ENCODE data around the gene NMRK2.
A peak's percentile ranks its signal among the peaks of the same experiment; 100 is the strongest.

NMRK2 gene

DNA sequence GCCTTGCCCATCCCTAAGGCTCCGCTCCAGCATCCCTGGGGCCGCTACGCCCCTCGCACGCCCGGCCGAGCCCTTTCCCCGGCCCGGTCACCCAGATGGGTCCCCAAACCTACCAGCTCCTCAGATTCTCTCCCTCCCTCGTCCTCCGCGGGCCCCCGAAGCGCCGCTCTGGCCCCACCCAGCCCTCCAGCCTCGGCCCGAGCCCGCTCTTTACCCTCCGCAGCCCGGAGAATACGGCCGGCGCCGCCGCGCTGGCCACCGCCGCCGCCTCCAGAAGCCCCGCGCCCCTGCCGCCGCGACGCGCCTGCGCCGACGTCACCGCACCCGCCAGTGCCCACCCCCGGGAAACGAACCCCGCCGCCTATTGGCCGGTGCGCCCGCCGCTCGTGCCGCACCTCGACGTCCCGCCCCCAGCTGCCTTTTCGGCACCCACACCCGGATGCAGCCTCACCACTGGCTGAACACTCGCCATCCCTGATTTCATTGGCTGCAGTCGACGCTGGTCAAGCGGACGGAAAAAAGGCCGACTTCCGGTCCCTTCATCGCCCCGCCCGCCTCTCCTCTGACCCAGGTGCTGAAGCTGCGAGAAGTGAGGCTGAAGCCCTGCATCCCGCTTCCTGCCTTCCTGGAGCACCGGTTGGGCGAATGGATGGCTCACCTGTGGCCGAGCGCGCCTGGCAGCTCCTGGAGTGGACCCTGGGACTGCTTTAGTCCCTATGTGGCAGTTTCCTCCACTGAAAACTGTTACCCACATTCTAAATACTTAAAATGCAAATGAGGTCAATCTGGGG lies 38.1 kb downstream of the NMRK2 start, which contains the start of gene DAPK3:
Gene DAPK3, minus strand, starts transcription at position 292 of the 791 bp plus-strand sequence. CDS start 1,364 bp downstream, outside the sequence.
- TF ChIP-seq CTCF (conservative IDR thresholded peaks at IDR 0.05) = no peak
- H3K27ac ChIP-seq = peak within 1 kb of the TSS; percentile 65

GRCh38 chr19:3975144-3975543 lies 42.3 kb downstream of the NMRK2 start:
- no peak for TF ChIP-seq CTCF (conservative IDR thresholded peaks at IDR 0.05)
- H3K27ac ChIP-seq = no peak overlapping the region

DNA sequence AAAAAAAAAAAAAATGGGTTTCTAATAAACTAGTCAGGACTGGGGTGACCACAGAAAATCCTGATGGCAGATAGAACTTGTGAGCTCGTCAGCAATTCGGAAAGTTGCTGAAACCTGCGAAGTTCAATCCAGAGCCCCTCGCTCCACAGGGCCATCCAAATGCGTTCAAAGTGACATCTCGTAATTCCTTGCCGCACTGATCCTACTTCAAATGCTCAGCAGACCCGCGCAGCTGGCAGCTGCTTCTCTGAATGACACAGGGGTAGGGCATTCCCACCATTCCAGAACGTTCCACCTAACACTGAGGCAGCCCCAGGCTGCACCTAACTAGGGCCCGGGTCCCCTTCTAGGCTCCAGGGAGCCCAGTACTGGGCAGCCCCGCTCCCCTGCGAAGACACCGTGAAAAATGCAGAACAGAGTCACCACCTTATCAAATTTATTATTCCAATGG lies 42.8 kb downstream of the NMRK2 start:
- no peak overlapping the region for H3K27ac ChIP-seq
- no peak for TF ChIP-seq CTCF (conservative IDR thresholded peaks at IDR 0.05)

DNA sequence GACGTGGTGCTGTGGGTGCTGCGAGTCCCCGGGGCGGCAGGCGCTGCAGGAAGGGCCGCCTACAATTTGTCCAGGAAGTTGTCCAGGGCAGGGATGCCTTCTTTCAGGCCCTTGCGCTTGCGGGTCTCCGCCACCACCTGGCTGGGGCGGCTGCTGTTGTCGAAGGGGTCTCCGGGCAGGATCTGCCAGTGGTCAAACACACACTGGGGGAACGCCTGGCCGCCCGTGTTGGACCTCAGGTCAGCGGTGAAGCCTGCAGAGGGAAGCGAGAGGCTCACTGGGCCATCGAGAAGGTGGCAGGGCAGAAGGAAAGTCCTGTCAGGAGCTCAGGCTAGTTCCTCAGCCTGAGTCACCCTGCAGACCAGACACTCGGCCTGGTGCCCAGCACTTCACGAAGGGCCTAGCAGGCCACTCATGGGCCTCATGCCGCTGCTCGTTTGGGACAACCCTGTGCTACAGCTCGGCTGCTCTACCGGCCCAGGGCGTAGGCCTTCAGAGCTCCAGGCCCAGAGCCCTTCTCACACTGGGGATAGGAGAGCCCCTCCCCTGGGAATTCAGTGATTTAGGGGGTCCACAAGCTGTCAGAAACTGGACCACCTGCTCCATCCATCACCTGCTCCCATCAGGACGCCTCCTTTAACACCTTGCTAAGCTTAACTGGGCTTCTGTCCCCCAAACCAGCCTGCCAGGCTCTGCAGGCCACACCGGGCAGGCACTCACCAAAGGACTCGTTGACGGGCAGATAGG lies 43.8 kb downstream of the NMRK2 start:
- no peak for TF ChIP-seq CTCF (conservative IDR thresholded peaks at IDR 0.05)
- no peak overlapping the region for H3K27ac ChIP-seq

GRCh38 chr19:3977242-3978143 lies 44.6 kb downstream of the NMRK2 start:
- 0 out of 2 replicates have a peak, but pooled peaks have one; percentile 8 for TF ChIP-seq CTCF (conservative IDR thresholded peaks at IDR 0.05)
- no peak overlapping the region for H3K27ac ChIP-seq

- TF ChIP-seq CTCF (conservative IDR thresholded peaks at IDR 0.05) = no peak
- H3K27ac ChIP-seq = no peak overlapping the region
These were observed 45.3 kb downstream of the NMRK2 start for GRCh38 chr19:3978145-3978544.

Measured in VCaP (cell line).